H54 (cell line): ENCODE results near the gene OGFR.

ENCODE experiments used
- DNase-seq: peaks from one replicate; pipeline ENCODE4 v3.0.0; 2011; ENCODE audit warnings: low spot score, mixed read lengths; ENCODE audit not compliant: insufficient read length
- FAIRE-seq: peaks from 3 replicates; lab custom pipeline; 2011; peaks lifted over from hg19 to GRCh38; lab: Jason Lieb, UNC
- POLR2A ChIP-seq: IDR thresholded peaks from 2 replicates; pipeline ENCODE4 v1.6.1; 2011; ENCODE audit warnings: low read depth, mild to moderate bottlenecking, low read length

OGFR gene

GRCh38 chr20:62822239-62822787 lies 17.7 kb downstream of the OGFR start:
- FAIRE-seq: no peak
- DNase-seq: no peak
- TF ChIP-seq POLR2A: no peak

- no peak for TF ChIP-seq POLR2A
- no peak for FAIRE-seq
- DNase-seq: no peak
These were observed 18.4 kb downstream of the OGFR start for GRCh38 chr20:62822788-62823651.

- TF ChIP-seq POLR2A: no peak
- no peak for FAIRE-seq
- no peak for DNase-seq
These were observed 19.2 kb downstream of the OGFR start for GRCh38 chr20:62823688-62824475.

GRCh38 chr20:62824476-62825332 lies 20.1 kb downstream of the OGFR start:
- TF ChIP-seq POLR2A: peak; percentile 27; the same call in 1 of the 2 replicates
- no peak for DNase-seq
- FAIRE-seq: no peak

- no peak for TF ChIP-seq POLR2A
- FAIRE-seq (no peak), DNase-seq (no peak)
These were observed 20.8 kb downstream of the OGFR start for GRCh38 chr20:62825333-62825985.

- no peak for DNase-seq
- TF ChIP-seq POLR2A: no peak
- no peak for FAIRE-seq
These were observed 21.5 kb downstream of the OGFR start for GRCh38 chr20:62825986-62826645.

GRCh38 chr20:62826646-62827310 lies 22.1 kb downstream of the OGFR start:
- DNase-seq: no peak
- no peak for FAIRE-seq
- no peak for TF ChIP-seq POLR2A

GRCh38 chr20:62827311-62828038 lies 22.8 kb downstream of the OGFR start:
- TF ChIP-seq POLR2A: no peak
- no peak for FAIRE-seq
- DNase-seq: no peak

- no peak for TF ChIP-seq POLR2A
- DNase-seq: no peak
- FAIRE-seq: no peak
These were observed 23.4 kb downstream of the OGFR start for GRCh38 chr20:62828051-62828450.

- DNase-seq (no peak), FAIRE-seq (no peak)
- TF ChIP-seq POLR2A: no peak
These were observed 24.0 kb downstream of the OGFR start for GRCh38 chr20:62828511-62829230.
